ENCODE results near the gene TSPAN13.
"Not testable (repeated sequence)": the region's sequence is repeated elsewhere in the genome, so short reads cannot be mapped to it uniquely, and the experiment has no call there.

Gene TSPAN13

DNA sequence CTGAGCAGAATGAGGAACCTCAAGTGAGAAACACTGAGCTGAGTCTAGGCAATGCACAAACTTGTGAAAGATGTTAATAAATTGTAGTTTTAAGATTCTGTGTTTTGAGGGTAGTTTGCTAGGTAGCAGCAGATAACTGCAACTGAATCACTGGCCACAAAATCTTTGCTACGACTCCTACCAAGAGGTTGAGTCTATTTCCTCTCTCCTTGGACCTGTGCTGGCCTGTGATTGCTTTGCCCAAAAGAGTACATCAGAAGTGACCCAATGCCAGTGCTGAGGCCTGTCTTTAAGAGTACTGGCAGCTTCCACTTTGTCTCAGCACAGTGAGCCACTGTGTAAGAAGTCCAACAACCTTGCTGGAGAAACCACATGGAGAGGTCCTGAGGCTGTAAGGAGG, 11.9 kb upstream of the TSPAN13 start:
- no peak for DNase-seq

DNA sequence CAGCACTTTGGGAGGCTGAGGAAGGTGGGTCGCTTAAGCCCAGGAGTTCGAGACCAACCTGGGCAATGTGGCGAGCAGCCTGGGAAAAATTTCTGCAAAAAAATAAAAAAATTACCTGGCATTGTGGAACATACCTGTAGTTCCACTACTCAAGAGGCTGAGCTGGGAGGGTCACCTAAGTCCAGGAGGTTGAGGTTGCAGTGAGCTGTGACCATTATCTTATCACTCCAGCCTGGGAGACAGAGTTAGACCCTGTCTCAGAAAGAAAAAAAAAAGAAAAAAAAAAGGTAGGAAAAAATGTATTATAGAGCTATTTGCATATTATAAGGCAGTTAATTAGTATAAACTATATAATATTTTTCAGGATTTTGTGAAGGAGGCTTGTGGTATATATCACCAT, 11.0 kb upstream of the TSPAN13 start:
- no peak for DNase-seq

DNA sequence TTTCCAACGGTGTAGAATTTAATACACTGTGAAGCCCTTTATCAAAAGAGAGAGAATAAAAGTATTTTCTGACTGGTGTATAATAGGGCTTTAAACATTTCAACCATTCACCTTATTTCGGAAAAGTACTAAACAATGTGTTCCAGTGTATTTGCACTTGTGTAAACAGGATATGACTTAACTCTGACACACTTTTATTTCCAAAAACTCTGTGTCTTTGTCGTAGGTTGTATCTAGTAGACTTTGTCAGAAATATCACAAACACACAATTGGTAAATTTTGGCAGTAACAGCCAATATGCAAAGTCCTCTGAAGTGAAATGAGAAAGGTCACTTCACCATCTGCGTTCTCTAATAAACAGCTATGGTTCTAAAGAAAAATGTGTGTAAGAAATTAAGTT, 10.3 kb upstream of the TSPAN13 start:
- DNase-seq = no peak

DNA sequence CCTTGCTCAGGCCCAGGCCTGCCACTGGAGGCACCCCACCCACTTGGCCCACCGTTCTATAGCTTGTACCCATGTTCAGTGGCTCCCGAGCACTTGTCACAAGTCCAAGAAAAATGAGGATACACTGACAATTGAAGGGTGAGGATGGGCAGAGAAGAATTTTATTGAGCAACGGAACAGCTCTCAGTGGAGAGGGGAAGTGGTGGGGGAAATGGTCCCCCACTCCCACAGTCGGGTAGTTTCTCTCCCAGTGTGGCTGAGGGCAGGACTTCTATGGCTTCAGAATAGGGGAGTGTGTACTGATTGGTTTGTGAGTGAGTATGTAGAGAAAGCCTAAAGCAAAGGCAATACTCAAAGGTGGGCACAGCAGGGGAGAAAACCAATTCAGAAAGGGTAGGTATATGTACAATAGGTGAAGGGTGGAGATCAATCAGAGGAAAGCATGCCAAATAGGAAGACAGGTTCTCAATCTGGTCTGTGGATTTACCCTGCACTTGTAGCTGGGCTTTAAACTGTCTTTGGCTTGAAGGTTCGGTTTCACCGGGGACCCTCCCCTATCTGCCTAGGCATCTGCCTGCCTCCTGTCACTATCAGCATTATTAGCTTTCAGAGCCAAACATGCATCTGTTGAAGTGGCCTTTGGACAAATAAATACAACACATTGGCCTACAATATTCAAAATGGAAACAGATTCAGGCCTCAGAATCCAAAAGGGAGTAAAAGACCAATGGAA, 8.9 kb upstream of the TSPAN13 start:
- no peak for DNase-seq

DNA sequence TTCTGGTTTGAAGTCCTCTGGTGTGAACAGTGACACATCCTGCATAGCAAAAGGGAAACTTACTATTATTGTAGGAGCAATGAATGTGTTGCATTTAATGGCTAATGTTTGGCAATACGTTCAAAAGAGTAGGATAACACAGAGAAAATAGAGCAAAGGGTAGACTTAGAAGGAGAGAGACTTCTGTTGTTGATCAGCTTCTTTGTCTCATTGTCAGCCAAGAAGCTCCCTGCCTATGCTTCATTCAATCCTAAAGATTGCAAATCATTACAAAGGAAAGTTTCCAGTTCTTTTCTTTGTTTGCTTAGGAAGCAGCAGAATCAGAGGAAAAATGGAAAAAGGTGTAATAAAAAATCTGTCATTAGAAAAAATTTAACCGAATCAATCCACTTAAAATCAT, 7.9 kb upstream of the TSPAN13 start:
- no peak for DNase-seq

DNA sequence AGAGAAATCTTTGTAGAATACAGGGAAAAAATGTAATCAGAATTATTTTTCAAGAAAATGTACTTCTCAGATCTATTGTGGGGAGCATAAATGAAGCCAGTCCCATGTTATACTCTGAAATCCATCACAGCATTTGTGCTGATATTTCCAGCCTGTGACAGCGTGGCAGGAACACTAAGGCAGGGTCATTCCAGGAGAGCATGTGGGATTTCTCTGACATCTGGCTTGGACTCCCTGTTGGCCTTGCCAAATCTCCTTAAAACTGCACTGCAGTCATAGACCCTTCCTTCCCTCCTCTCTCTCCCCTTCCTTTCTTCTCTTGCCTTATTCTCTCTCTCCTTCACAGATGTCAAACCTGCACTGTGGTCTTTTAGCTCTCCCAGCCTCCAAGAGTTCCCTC, 6.5 kb upstream of the TSPAN13 start:
- no peak for DNase-seq

DNA sequence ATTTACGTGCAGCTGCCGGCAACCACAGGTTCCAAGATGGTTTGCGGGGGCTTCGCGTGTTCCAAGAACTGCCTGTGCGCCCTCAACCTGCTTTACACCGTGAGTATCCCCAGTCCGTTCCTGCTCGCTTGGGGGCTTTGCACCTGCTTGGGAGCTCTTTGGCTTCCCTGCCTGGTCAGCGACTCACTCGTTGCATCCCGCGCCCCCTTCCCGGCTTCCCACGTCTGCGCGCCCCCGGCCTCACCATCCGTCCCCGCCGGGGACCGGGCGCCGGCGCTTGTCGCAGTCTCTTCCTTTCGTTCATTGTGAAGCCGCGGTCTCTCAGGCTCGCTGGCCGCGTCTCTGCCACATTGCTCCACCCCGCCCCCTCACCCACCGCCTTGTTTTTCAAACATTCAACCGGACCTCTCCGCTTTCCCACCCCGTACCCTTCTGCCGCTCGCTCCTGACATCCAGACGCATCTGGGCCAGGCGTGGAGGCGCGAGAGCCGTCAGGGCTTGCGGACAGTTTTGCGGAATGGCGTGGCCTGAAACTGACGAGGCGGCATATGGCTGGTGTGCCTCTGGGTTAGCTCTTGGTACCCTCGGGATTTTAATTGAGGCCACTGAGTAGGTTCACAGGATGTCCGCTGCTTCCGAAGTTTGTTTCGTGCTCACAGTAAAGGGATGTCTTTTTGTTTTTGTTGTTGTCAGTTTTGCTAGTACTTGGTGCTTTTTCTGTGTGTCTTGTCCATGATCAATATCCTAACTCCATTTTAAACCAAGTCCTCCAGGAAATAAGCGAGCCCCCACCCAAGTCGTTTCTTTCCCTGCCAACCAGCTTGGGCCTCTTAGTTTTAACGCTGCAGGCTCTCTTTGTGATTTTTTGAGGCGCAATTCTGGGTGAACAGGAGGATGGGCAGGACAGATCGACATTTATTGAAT, 639 bp downstream of the TSPAN13 start:
- peak in 1 of 2 experiments; percentile 60 for DNase-seq

DNA sequence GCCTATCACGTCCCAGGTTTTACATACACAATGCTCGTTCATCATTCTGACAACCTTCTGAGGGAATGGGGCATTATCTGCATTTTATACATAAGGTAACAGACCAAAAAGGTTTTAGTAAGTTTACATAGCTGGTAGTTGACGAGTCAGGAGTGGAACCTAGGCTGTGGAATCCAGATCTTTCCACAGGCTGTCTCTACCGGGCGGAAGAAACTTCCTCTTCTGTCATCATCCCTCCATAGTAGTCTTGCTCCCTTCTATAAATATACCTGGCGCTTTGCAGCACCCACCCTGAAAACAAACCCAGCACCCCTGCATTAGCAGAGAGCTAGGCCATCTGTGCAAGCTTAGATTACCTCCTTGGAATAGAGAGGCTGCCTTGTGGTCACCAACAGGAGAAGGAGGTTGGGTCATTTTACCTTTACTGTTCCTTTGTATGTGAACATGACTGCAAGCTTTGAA, 1.3 kb downstream of the TSPAN13 start:
- no peak for DNase-seq

DNA sequence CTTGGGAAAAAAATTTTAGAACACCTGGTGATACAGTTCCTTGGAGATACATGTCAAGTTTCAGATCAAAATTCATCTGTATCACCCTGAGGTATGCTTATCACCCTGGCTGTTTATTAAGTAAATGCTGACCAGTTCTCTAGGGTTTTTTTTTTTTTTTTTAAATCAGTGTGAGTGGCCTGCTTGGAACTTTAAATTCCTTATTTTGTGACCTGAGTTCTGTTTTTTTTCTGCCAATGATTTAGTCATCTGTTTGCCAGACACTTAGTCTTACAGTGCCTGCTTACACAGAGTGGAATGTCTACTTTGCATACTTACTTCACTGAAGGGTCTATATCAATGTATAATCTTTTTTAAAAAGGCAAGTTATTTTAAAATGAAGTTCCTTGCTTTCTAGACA, 1.8 kb downstream of the TSPAN13 start:
- DNase-seq = no peak

DNA sequence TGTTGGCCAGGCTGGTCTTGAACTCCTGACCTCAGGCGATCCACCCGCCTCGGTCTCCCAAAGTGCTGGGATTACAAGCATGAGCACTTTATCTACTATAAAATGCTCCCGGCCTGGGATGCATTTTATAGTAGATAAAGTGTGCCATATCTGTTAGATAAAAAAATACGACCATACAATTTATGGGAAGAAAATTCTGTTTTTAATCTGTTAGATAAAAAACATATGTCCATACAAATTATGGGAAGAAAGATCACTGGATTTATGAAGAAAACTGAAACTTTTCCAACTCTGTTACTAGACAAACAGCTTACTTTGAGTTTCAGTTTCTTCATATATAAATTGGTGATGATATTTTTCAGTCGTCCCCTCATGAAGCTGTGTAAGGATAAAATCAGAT, 4.5 kb downstream of the TSPAN13 start:
- no peak for DNase-seq

DNA sequence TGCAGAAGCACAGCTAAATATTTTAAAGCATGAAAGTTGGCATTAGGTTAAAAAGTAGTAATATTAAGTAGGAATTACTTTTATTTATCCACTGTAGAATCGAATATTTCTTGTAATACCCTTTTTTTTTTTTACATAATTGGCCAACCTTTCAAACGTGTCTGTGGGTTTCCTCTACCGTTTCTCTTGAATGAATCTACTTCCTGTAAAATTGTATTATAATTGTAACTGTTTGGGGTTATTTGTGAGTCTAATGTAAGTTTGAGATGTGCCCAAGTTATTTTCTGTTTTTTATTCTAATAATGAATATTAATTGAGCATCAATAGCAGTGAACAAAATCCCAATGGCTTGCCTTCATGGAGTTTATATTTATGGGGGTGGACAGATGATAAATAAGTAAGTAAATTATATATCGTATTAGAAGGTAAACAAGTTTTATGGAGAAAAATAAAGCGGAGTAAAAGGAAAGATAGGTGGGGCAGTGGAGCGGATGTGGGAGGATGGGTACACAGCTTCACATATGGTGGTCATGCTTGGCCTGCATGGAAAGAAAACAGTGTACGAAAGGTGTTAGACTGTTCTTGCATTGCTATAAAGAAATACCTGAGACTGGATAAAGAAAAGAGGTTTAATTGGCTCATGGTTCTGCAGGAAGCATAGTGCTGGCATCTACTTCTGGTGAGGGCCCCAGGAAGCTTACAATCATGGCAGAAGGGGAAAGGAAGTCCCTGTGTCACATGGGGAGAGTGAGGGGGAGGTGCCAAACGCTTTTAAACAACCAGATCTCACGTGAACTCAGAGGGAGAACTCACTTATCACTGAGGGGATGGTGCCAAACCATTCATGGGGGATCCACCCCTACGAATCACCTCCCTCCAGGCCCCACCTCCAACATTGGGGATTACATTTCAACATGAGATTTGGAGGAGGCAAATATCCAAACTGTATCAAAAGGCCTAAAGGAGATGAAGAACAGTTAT, 5.4 kb downstream of the TSPAN13 start:
- DNase-seq = no peak

DNA sequence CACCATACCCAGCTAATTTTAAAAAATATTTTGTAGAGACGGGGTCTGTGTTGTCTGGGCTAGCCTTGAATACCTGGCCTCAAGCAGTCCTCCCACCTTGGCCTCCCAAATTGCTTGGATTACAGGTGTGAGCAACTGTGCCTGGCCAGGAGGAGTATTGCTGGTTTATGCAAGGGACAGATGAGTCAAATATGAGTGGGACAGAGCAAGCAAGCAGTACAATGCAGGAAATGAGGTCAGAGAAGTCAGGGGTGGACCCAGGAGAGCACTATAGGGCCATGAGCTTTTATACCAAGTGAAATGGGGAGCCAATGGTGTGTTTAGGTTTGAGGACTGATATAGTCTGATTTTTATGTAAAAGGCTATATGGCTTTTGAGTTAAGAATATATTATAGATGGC, 6.3 kb downstream of the TSPAN13 start:
- no peak for DNase-seq

DNA sequence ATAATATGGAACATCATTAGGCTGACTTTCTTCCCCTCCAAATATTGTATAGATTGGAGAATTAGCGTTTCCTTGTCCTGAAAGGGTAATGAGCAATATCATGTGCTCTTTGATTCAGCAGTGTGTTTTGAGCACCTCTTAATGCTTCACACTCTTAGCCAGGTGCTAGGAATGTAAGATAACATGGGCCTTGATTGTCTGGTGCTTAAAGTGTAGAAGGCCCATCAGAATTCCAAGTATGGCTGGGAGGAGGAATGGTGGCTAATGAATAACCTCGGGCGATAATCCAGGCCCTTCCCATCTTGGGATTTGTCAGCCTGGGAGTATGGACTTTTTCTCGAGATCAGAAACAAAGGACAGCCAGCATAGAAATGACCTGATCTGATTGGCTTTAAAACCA, 8.6 kb downstream of the TSPAN13 start:
- no peak for DNase-seq

DNA sequence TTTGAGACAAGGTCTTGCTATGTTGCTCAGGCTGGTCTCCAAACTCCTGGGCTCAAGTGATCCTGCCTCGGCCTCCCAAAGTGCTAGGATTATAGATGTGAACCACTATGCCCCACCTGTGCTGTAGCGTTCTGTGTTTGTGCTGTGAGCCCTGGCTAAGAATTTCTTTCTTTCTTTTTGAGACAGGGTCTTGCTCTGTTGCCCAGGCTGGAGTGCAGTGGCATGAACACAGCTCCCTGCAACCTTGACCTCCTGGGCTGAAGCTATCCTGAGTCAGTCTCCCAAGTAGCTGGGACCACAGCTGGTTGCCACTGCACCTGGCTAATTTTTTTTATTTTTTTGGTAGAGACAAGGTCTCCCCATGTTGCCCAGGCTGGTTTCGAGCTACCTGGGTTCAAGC, 11.4 kb downstream of the TSPAN13 start:
- DNase-seq = no peak

DNA sequence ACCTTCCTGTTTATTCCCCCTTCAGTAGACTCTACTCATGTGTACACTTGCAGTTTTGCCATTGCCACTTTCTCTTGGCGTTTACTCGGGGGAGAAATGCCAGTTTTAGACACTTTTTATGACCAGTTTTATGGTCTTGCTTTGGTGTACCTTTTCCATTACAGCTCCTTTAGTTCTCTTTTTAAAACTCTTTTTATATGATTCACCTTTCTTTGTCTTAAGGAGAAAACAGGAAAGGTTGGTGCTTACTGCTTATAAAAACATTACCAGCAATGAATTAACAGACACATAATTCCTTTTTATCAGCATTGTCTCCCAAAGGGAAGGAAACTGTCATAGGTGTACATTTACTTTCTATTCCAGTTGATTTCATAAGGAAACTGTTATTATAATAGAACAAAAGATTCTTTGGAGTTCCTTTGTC, 11.9 kb downstream of the TSPAN13 start:
- no peak for DNase-seq

DNA sequence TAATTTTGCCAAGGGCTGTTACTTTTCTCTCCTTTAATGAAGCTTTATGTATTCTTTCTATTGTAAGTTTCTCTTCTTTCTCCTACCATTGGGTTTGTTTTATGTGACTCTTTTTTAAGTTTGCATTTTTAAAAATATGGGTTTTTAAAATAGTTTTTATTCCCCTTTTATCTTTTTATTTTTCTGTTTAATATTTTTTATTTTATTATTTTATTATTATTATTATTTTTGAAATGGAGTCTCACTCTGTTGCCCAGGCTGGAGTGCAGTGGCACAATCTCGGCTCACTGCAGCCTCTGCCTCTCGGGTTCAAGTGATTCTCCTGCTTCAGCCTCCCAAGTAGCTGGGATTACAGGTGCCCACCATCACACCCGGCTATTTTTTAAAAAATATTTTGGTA, 16.4 kb downstream of the TSPAN13 start:
- DNase-seq = not testable (repeated sequence)

DNA sequence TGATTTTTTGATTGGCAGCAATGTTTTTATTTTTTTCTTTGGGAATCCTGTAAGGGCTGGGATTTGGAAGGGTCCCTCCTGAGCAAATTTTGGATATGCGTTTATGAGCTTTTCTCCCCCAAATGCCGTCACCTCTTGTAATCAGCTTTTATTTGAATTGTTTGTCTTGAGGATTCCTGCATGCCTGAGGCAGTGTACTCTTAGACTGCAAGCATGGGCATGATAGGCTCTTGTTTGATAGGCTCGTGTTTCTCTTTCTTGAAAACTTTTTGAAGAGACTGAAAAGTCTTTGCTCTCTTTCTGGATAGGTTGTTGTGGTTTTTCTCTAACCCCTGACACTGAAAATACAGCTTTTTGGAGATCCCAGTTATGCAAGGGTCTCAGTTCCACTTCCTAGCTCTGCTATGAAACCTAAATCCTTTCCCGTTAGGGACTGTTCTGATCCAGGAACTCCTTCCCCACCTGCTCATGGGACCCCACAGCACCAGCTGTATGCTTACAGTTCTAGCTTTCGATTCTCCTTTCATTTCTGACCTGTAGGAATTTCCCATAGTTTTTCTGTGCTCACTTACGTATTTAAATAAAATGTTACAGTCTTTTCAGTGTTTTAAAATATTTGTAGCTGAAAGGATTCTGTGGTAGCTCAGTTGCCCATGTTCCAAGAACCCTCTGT, 17.2 kb downstream of the TSPAN13 start:
- DNase-seq = no peak

DNA sequence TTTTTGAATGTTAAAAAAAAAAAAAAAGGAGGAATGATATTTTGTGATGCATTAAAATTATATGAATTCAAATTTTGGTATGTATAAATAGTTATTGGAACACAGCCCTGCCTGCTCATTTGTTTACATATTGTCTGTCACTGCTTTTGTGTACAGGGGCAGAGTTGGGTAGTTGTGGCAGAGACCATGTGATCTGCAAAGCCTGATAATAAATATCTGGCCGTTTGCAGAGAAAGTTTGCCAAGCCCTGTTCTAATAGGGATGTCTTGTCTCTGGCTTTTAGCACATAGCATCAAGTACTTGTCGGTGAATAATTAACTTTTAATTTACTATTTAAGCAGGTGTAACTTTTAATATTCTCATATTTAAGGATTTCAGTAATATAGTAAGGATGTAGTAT, 19.8 kb downstream of the TSPAN13 start:
- no peak for DNase-seq

DNA sequence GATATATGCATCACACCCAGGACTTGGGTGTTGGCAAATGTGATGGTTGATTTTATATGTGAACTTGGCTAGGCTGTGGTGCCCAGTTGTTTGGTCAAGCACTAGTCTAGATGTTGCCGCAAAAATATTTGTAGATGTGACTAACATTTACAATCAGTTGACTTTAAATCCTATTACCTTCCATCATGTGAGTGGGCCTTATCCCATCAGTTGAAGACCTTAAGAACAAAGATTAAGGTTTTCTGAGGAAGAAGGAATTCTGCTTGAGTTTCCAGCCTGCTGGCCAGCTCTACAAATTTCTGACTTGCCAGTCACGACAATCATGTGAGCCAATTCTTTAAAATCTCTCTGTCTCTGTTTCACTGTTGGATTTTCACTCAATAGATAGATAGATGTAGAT, 20.3 kb downstream of the TSPAN13 start:
- DNase-seq = no peak

DNA sequence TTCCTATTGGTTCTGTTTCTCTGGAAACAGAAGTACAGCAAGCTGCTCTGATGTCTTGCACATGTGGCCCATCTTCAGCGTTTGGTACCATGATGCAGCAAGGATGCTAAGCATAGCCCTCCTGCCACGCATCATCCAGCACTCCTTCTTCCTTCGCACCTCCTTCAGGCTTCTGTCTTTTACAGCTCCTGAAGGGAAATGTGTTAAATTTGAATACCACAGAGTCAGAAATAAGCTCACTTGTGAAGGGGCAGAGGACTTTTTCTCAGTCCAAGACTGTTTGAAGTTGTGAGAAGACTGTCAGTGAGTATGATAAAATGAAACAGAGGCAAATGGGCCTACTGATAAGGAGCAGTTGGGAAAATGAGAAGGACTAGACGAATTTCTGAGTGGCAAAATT, 20.7 kb downstream of the TSPAN13 start:
- no peak for DNase-seq

DNA sequence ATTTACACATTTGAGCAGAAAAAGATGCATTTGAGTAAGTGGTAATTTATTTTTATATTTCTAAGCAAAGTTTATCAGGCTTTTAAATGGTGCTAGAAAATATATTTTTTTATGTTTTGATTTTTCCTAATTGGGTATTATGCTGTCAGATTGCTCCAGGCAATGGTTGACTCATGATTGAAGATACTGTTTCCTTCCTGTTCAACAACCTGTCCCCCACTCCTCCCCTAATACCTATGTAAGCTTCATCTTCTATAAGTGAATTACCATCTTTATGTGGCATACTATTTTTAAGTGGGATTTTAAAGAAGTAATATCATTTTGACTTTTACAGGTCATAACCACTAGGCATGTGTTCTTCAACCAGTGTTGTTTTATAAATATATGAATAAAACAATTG, 21.4 kb downstream of the TSPAN13 start:
- no peak for DNase-seq

DNA sequence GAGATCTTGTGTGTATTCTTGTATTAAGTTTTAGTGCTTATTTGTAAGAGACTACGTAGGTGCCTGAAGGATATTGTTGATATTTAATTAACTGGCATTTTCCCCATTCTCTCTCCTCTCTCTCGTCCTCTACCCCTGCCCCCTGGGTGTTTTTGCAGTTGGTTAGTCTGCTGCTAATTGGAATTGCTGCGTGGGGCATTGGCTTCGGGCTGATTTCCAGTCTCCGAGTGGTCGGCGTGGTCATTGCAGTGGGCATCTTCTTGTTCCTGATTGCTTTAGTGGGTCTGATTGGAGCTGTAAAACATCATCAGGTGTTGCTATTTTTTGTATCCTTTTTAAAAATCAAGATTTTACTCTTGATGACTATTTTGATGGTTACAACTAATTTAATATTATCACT, 22.5 kb downstream of the TSPAN13 start:
- no peak for DNase-seq
